HL-60 (cell line): ENCODE data around the gene CAD.
"Not testable (repeated sequence)": the region's sequence is repeated elsewhere in the genome, so short reads cannot be mapped to it uniquely, and the experiment has no call there.

Experiments
- DNase-seq, 2 experiments: peaks; one replicate each; pipeline ENCODE4 v3.0.0-alpha.2; 2010 to 2020; ENCODE audit warnings: low read depth in 1 of 2, low spot score in 1 of 2
- H3K27ac ChIP-seq: fragments of 250-450 bp; sonication (Bioruptor Pico); replicated peaks from 2 replicates; pipeline ENCODE4 v1.5.1; 2020; ENCODE audit warnings: mild to moderate bottlenecking, moderate library complexity
- H3K27me3 ChIP-seq: fragments of 250-450 bp; sonication (Bioruptor Pico); 2 replicates; pipeline ENCODE4 v1.5.1; 2021; ENCODE audit warnings: mild to moderate bottlenecking, moderate library complexity; ENCODE audit not compliant: insufficient read depth, poor library complexity, severe bottlenecking
- H3K4me3 ChIP-seq: replicated peaks from 2 replicates; pipeline ENCODE4 v1.5.1; 2011; ENCODE audit warnings: mild to moderate bottlenecking, control low read depth, low read length; ENCODE audit not compliant: insufficient read depth
- CTCF ChIP-seq: IDR thresholded peaks from one replicate; pipeline ENCODE4 v1.5.1; 2011; ENCODE audit warnings: low read length, control low read depth, inconsistent platforms; ENCODE audit not compliant: insufficient read depth
- GABPA ChIP-seq: IDR thresholded peaks from 2 replicates; pipeline ENCODE4 v1.6.1; 2012; ENCODE audit warnings: low read depth
- POLR2AphosphoS5 ChIP-seq: IDR thresholded peaks from 2 replicates; pipeline ENCODE4 v1.6.1; 2012; ENCODE audit warnings: low read depth
- REST ChIP-seq: IDR thresholded peaks from 2 replicates; pipeline ENCODE4 v1.6.1; 2012; ENCODE audit warnings: low read depth; ENCODE audit not compliant: insufficient replicate concordance
- SPI1 ChIP-seq: IDR thresholded peaks from 2 replicates; pipeline ENCODE4 v1.6.1; 2012; ENCODE audit warnings: low read depth, mild to moderate bottlenecking, borderline replicate concordance

CAD gene

GRCh38 chr2:27265536-27265870 is 48.3 kb downstream of the CAD start:
- Histone ChIP-seq H3K27me3 (peaks cover 57% of the 10 kb centered on the region), H3K4me3 (no peak overlapping the region)

GRCh38 chr2:27268296-27268695 is 51.1 kb downstream of the CAD start:
- H3K27me3 ChIP-seq: peaks cover 33% of the 10 kb centered on the region
- not testable (repeated sequence) for H3K27ac ChIP-seq, H3K4me3 ChIP-seq

More at GRCh38 chr2:27265536-27265870, 48.3 kb downstream of the CAD start:
- DNase-seq: no peak
- TF ChIP-seq SPI1 (no peak), GABPA (no peak), CTCF (no peak)
- no peak overlapping the region for H3K27ac ChIP-seq

GRCh38 chr2:27270131-27270530 is 53.0 kb downstream of the CAD start:
- no peak overlapping the region for H3K27ac ChIP-seq
- DNase-seq: no peak
- no peak overlapping the region for H3K4me3 ChIP-seq
- H3K27me3 ChIP-seq: peaks cover 15% of the 10 kb centered on the region
- no peak for TF ChIP-seq GABPA
- no peak for TF ChIP-seq REST
- no peak for TF ChIP-seq POLR2AphosphoS5
- no peak for TF ChIP-seq CTCF
- no peak for TF ChIP-seq SPI1

More at GRCh38 chr2:27268296-27268695, 51.1 kb downstream of the CAD start:
- not testable (repeated sequence) for DNase-seq

- DNase-seq: no peak
- H3K27me3 ChIP-seq: peaks cover 10% of the 10 kb centered on the region
- TF ChIP-seq SPI1 (no peak), POLR2AphosphoS5 (no peak), CTCF (no peak), GABPA (no peak), REST (no peak)
- H3K4me3 ChIP-seq: no peak overlapping the region
- H3K27ac ChIP-seq: no peak overlapping the region
These were observed 53.5 kb downstream of the CAD start for GRCh38 chr2:27270670-27271069.
